HG02571 (cell line): ENCODE data around the gene EIF2B2.

Experiments used
- ATAC-seq: cut with Tn5 transposase; IDR thresholded peaks from one replicate; pipeline ENCODE4 v1.9.1; 2021; ENCODE audit warnings: mild to moderate bottlenecking, moderate library complexity; ENCODE audit not compliant: unreplicated experiment

EIF2B2 gene

GRCh38 chr14:75040959-75041358 is 38.2 kb downstream of the EIF2B2 start:
- no peak for ATAC-seq

- no peak for ATAC-seq
These were observed 38.9 kb downstream of the EIF2B2 start for GRCh38 chr14:75041613-75042012.

GRCh38 chr14:75042035-75042434 is 39.3 kb downstream of the EIF2B2 start:
- ATAC-seq: no peak

GRCh38 chr14:75044322-75044721 is 41.6 kb downstream of the EIF2B2 start:
- no peak for ATAC-seq

GRCh38 chr14:75044752-75045151 is 42.0 kb downstream of the EIF2B2 start:
- ATAC-seq: no peak

- no peak for ATAC-seq
These were observed 43.6 kb downstream of the EIF2B2 start for GRCh38 chr14:75046275-75046674.

GRCh38 chr14:75046899-75047298 is 44.2 kb downstream of the EIF2B2 start:
- no peak for ATAC-seq

GRCh38 chr14:75047506-75047905 is 44.8 kb downstream of the EIF2B2 start:
- ATAC-seq: no peak

GRCh38 chr14:75048101-75048500 is 45.4 kb downstream of the EIF2B2 start:
- no peak for ATAC-seq

GRCh38 chr14:75049136-75049535 is 46.4 kb downstream of the EIF2B2 start:
- no peak for ATAC-seq

GRCh38 chr14:75049731-75050201 is 47.0 kb downstream of the EIF2B2 start:
- ATAC-seq: no peak

- peak; percentile 76 for ATAC-seq
These were observed 48.3 kb downstream of the EIF2B2 start, which contains the start of gene MLH3 for GRCh38 chr14:75050852-75051555. Gene MLH3 (minus strand): TSS chr14:75051467. CDS start chr14:75049655, 1,812 bp downstream.

GRCh38 chr14:75051556-75051899 is 48.8 kb downstream of the EIF2B2 start:
- no peak for ATAC-seq

- ATAC-seq: no peak
These were observed 50.9 kb downstream of the EIF2B2 start for GRCh38 chr14:75053396-75054291.

- ATAC-seq: no peak
These were observed 51.7 kb downstream of the EIF2B2 start for GRCh38 chr14:75054421-75054820.

- no peak for ATAC-seq
These were observed 56.9 kb downstream of the EIF2B2 start for GRCh38 chr14:75059642-75060041.

- ATAC-seq: no peak
These were observed 57.7 kb downstream of the EIF2B2 start for GRCh38 chr14:75060420-75060819.
